Keratinocyte (primary cell): ENCODE results near the gene RGS3. TPM values are rescaled to one million over a fixed set of nuclear protein-coding genes. Genes with fewer than 3 reads are reported as not detected.

Experiments
- DNase-seq: peaks from one replicate; pipeline ENCODE4 v3.0.0-alpha.2; 2011; ENCODE audit warnings: low read depth, missing footprints, low spot score
- FAIRE-seq: peaks from 2 replicates; lab custom pipeline; 2011; peaks lifted over from hg19 to GRCh38; lab: Jason Lieb, UNC
- H2AFZ ChIP-seq: 2 replicates; pipeline ENCODE4 v1.6.0; 2012; ENCODE audit warnings: low read length, control low read depth, inconsistent platforms; ENCODE audit not compliant: control insufficient read depth
- H3K27ac ChIP-seq: 2 replicates; pipeline ENCODE4 v1.5.1; 2011; ENCODE audit warnings: low read length; ENCODE audit not compliant: control insufficient read depth, insufficient read depth
- H3K27me3 ChIP-seq: 3 replicates; pipeline ENCODE4 v1.6.0; 2011; ENCODE audit warnings: low read length; ENCODE audit not compliant: control insufficient read depth, insufficient read depth; ENCODE audit errors: extremely low read depth
- H3K36me3 ChIP-seq, 2 experiments: 2 replicates in 1 of 2; 3 replicates in 1 of 2; pipeline ENCODE4 v1.5.1; 2011; ENCODE audit warnings: low read length in 2 of 2, mild to moderate bottlenecking in 1 of 2; ENCODE audit not compliant: control insufficient read depth in 2 of 2, insufficient read depth in 2 of 2; ENCODE audit errors: extremely low read depth in 1 of 2
- H3K4me1 ChIP-seq: 3 replicates; pipeline ENCODE4 v1.5.1; 2011; ENCODE audit warnings: low read length; ENCODE audit not compliant: control insufficient read depth, insufficient read depth; ENCODE audit errors: extremely low read depth
- H3K4me2 ChIP-seq: 3 replicates; pipeline ENCODE4 v1.6.0; 2011; ENCODE audit warnings: low read depth, low read length; ENCODE audit not compliant: control insufficient read depth, insufficient read depth; ENCODE audit errors: extremely low read depth
- H3K4me3 ChIP-seq, 3 experiments: fragments of 200-600 bp in 1 of 3; sonication (generic) in 1 of 3; 2 replicates in 2 of 3; 3 replicates in 1 of 3; pipeline ENCODE4 v1.5.1; 2011 to 2016; ENCODE audit warnings: low read length in 3 of 3, mild to moderate bottlenecking in 3 of 3, control low read depth in 2 of 3, inconsistent platforms in 1 of 3, low read depth in 1 of 3, mixed read lengths in 1 of 3, mixed run types in 1 of 3, moderate library complexity in 1 of 3; ENCODE audit not compliant: control insufficient read depth in 2 of 3, insufficient read depth in 2 of 3; ENCODE audit errors: extremely low read depth in 1 of 3
- H3K79me2 ChIP-seq: 2 replicates; pipeline ENCODE4 v1.6.0; 2012; ENCODE audit warnings: low read length; ENCODE audit not compliant: control insufficient read depth, insufficient read depth
- H3K9ac ChIP-seq: 3 replicates; pipeline ENCODE4 v1.6.0; 2011; ENCODE audit warnings: low read length; ENCODE audit not compliant: control insufficient read depth, insufficient read depth; ENCODE audit errors: extremely low read depth
- H3K9me1 ChIP-seq: 3 replicates; pipeline ENCODE4 v1.6.0; 2011; ENCODE audit warnings: low read length; ENCODE audit not compliant: control insufficient read depth, insufficient read depth; ENCODE audit errors: extremely low read depth
- H3K9me3 ChIP-seq: 2 replicates; pipeline ENCODE4 v1.5.1; 2012; ENCODE audit warnings: low read depth, low read length; ENCODE audit not compliant: control insufficient read depth
- H4K20me1 ChIP-seq: 3 replicates; pipeline ENCODE4 v1.6.0; 2011; ENCODE audit warnings: low read length; ENCODE audit not compliant: control insufficient read depth, insufficient read depth; ENCODE audit errors: extremely low read depth
- CTCF ChIP-seq, 3 experiments: IDR thresholded peaks in 1 of 3; conservative IDR thresholded peaks in 1 of 3; optimal IDR thresholded peaks in 1 of 3; 2 replicates in 2 of 3; 3 replicates in 1 of 3; pipeline versions ENCODE3 to v1.5.1; 2011; ENCODE audit warnings: low read length in 3 of 3, mild to moderate bottlenecking in 3 of 3, moderate library complexity in 2 of 3, control low read depth in 1 of 3, inconsistent platforms in 1 of 3; ENCODE audit not compliant: insufficient read depth in 2 of 3; ENCODE audit errors: extremely low read depth in 1 of 3
- EZH2 ChIP-seq: IDR thresholded peaks from one replicate; pipeline ENCODE4 v1.6.1; 2012; ENCODE audit warnings: inconsistent platforms, mild to moderate bottlenecking, low read length, moderate library complexity
- dilution Hi-C: fragments of 300-500 bp; cut with MboI; formaldehyde crosslinking; loops from one replicate; pipeline ENCODE4 v1.7.0; 2020; ENCODE audit warnings: low sequenced_read_pairs; ENCODE audit not compliant: extremely low pct_ligation_motif_present
- polyA plus RNA-seq, 5 experiments: library from polyadenylated mRNA; depleted of rRNA in 3 of 5; stranded (reverse) in 3 of 5; stranded (forward) in 1 of 5; unstranded in 1 of 5; fragments of >200 nt; gene quantifications; 1 replicate in 1 of 5; 2 replicates in 3 of 5; 3 replicates in 1 of 5; pipeline versions ENCODE4 v1.2.1 to v1.2.3, GENCODE V29; 2011 to 2012; ENCODE audit warnings: missing spikeins in 2 of 5, low read depth in 1 of 5, low replicate concordance in 1 of 5

The RGS3 gene
- polyA plus RNA-seq, 1 donor (not counting 4 experiments of a cell fraction or from before 2014, with no cell fraction given), result 19.6 TPM

DNA sequence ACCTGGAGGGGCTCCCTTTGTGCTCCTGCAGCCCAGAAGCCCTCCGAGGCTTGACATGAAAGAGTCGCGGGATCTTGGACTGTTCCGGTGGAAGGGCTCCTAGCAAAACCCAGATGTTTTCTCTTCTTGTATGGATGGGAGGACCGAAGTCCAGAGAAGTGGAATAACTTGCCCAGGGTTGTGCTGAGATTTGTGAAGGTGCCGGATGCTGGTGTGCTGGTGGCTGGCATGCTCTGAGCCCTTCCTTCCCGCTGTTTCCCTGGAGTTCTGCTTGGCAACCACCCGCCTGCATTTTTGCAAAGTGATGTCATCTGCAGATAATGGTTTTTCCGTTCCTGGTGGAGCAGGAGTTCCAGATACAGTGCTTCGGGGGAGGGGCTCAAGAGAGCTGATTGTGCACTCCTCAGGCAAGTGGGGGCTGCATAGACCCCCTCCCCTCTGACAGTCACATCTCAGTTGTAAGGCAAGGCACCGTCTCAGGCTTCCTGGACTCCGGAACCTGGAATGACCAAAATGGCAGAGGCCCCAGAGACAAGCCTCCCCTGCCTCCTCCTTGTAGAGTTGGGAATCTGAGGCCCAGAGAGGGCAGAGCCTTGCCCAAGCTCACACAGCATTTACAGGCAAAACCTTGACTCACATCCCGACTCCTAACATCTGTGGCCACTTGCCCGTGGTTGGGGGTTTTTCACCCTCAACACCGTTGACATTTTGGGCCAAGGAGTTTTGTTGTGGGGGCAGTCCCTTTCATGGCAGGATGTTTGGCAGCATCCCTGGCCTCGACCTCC lies 157.0 kb downstream of the RGS3 start:
- peak overlapping the region; percentile 85 for H2AFZ ChIP-seq
- H3K9ac ChIP-seq, result peak overlapping the region; percentile 37
- no peak overlapping the region for H3K4me3 ChIP-seq
- TF ChIP-seq CTCF (optimal IDR thresholded peaks at IDR 0.05 in 1 of 3, IDR thresholded peaks at IDR 0.05 in 1 of 3, conservative IDR thresholded peaks at IDR 0.05 in 1 of 3; ENCODE audit: extremely low read depth in 1 of 3, insufficient read depth in 2 of 3, low read length in 3 of 3) (no peak), EZH2 (no peak)
- peak overlapping the region; percentile 74 for H3K27ac ChIP-seq
- peak; percentile 32 for DNase-seq
- H3K9me3 ChIP-seq, result no peaks in the 10 kb centered on the region
- no peaks in the 10 kb centered on the region for H3K36me3 ChIP-seq
- no peaks in the 10 kb centered on the region for H4K20me1 ChIP-seq
- dilution Hi-C loops, result no loop called here
- no peaks in the 10 kb centered on the region for H3K79me2 ChIP-seq
- peaks cover 43% of the 10 kb centered on the region for H3K4me1 ChIP-seq
- H3K4me2 ChIP-seq, result peak overlapping the region; percentile 58
- no peaks in the 10 kb centered on the region for H3K27me3 ChIP-seq
- peak; percentile 95 for FAIRE-seq
- H3K9me1 ChIP-seq, result no peaks in the 10 kb centered on the region

- DNase-seq (no peak), FAIRE-seq (no peak)
- no peak overlapping the region for H3K4me3 ChIP-seq
- H3K79me2 ChIP-seq, result no peaks in the 10 kb centered on the region
- peak overlapping the region; percentile 74 for H3K27ac ChIP-seq
- H3K4me1 ChIP-seq, result peaks cover 43% of the 10 kb centered on the region
- H3K9me1 ChIP-seq, result no peaks in the 10 kb centered on the region
- no peaks in the 10 kb centered on the region for H3K36me3 ChIP-seq
- dilution Hi-C loops, result no loop called here
- H3K9ac ChIP-seq, result no peak overlapping the region
- H3K27me3 ChIP-seq, result no peaks in the 10 kb centered on the region
- peak overlapping the region; percentile 85 for H2AFZ ChIP-seq
- TF ChIP-seq CTCF (optimal IDR thresholded peaks at IDR 0.05 in 1 of 3, IDR thresholded peaks at IDR 0.05 in 1 of 3, conservative IDR thresholded peaks at IDR 0.05 in 1 of 3; ENCODE audit: extremely low read depth in 1 of 3, insufficient read depth in 2 of 3, low read length in 3 of 3) (no peak), EZH2 (no peak)
- no peak overlapping the region for H3K4me2 ChIP-seq
- H4K20me1 ChIP-seq, result no peaks in the 10 kb centered on the region
- no peaks in the 10 kb centered on the region for H3K9me3 ChIP-seq
These were observed 157.8 kb downstream of the RGS3 start for GRCh38 chr9:113621309-113621791.
